D341Med (cell line): ENCODE data around the gene FAM177B.

ENCODE experiments used
- DNase-seq: peaks from one replicate; pipeline ENCODE4 v3.0.0; 2012; ENCODE audit warnings: low spot score

Gene FAM177B

DNA sequence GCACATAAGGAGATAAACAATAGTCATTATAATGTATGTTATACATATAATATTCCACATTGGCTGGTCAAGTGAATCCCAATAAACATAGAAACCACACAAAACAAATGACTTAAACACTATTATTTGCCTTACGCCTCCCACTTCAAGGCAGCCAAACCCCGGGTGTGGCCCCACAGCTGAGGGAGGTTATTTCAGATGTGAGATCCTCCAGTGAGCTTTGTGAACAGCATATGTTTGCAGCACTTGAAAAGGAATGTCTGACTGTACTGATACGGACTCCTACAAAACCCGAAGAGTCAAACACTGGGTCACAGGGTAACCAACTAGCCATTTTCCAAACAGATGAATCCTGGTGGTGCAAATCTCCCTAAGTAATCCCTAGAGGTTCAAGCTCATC lies 50.7 kb downstream of the FAM177B start:
- DNase-seq = no peak

- no peak for DNase-seq
These were observed 51.6 kb downstream of the FAM177B start for GRCh38 chr1:222788402-222789156.

- DNase-seq = no peak
These were observed 53.1 kb downstream of the FAM177B start for GRCh38 chr1:222790115-222790514.

DNA sequence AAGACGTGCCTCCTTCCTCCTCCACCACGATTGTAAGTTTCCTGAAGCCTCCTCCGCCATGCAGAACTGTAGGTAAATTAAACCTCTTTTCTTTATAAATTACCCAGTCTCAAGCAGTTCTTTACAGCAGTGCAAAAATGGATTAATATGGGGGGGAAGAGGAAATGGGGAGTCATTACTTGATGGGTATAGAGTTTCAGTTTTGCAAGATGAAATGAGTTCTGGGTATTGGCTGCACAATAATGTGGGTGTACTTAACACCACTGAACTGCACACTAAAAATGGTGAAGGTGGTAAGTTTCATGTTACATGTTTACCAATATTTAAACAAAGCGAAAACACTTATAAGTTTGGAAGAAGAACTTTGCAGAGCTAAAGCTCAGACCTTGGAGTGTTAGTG lies 53.5 kb downstream of the FAM177B start:
- DNase-seq = no peak

- no peak for DNase-seq
These were observed 54.2 kb downstream of the FAM177B start for GRCh38 chr1:222791006-222791710.

DNA sequence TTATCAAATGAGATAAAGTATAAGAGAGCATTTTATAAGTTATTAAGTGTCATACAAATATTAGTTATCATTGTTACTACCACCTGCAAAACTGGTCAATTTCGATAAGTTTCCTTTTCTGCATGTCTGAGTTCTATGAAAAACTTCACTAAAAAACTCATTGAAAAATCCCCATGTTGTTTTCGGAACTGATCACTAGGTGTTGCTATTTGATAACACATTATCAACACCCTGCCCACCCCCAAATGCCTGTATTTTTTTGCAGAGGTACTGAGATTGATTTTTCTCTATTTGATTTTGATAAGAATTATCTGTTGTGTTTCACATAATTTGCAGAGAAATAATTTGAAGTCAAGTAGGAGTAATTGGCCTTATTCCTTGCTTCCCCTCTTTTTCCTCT lies 55.7 kb downstream of the FAM177B start:
- DNase-seq = peak; percentile 54

DNA sequence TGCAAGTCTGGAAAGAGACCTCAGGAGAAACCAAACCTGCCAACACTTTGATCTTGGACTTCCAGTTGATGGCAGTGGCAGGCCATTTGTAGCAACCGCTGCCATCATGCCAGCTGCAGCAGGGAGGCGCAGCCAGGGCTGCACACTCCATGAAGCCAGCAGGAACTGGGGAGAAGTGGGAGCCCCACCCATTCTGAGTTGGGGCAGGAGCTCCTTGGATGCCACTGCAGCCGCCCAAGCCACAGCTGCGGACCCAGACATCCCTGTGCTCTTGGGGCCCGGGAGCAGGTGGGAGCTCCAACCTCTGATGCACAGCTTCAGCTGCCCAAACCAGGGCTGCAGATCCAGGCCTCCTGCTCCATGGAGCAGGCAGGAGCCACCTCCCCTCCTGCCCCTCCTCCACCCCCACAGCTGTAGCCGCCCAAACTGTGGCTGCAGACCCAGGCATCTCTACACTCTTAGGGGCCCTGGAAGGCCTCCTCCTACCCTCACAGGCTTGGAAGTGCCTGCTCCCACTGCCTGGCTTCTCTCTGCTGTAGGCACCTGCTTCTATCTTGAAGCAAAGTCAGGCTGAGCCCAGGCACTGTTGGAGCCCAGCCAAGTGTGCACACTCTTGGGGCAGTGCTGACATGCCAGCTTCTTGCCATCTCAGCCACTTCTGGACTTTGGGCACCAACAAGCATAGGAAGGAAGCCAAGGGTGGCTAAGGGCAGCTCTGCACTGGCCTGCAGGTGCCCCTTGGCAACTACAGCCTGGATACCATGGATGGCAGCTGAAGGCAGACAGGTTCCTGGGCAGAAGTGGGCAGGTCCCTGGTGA lies 57.9 kb downstream of the FAM177B start:
- no peak for DNase-seq

- no peak for DNase-seq
These were observed 61.1 kb downstream of the FAM177B start for GRCh38 chr1:222798116-222798515.

DNA sequence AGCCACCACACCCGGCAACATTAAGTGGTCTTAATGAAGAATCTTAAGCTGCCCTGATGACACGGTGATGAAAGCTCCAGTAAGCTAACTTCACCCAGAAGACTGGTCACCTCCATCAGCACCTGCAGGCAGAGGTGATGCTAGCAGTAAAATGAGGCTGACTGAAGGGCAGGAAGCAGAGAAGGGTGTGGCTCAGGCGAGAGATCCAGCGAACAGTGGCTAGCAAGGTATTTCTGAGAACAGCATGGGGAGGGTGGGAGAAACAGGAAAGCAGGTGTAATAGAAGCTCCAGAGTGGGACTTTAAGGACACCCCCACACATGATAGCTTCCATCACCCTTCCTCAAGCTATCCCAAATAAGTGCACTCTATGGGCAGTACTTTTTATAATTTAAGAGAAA lies 62.0 kb downstream of the FAM177B start:
- no peak for DNase-seq
